Measurements from ENCODE around the gene CADPS. TPM values are rescaled to one million over a fixed set of nuclear protein-coding genes. Genes with fewer than 3 reads are reported as not detected.

Gene CADPS
- polyA plus RNA-seq, 2 of the 4 experiments (the other 2 are of a cell fraction) = not detected

DNA sequence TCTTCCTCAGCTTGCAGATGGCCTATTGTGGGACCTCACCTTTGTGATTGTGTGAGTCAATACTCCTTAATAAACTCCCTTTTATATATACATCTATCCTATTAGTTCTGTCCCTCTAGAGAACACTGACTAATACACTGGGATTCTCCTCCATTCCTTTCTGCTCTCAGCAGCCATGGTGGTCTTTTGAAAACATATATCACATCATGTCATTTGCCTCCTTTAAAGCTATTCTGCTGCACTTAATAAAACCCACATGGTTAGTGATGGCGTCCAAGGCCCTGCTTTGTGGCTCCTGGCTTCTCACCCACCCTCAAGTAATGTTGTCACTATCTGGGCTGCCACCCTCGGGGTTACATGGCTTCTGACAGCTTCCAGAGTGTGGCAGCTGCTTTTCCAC is 169.5 kb downstream of the CADPS start:
- TF ChIP-seq FOSL2 (IDR thresholded peaks at IDR 0.05) (no peak), FOSL2 (CRISPR knock-in tag; IDR thresholded peaks at IDR 0.05) (no peak), NFE2L2 (conservative IDR thresholded peaks at IDR 0.05; ENCODE audit: low read length) (no peak), ZSCAN20 (CRISPR knock-in tag; IDR thresholded peaks at IDR 0.05) (no peak), POLR2A (IDR thresholded peaks at IDR 0.05; ENCODE audit: low read length) (no peak), RCOR1 (IDR thresholded peaks at IDR 0.05; ENCODE audit: low read depth, low read length) (no peak), NR3C1 (IDR thresholded peaks at IDR 0.05) (no peak), ZC3H11A (IDR thresholded peaks at IDR 0.05) (no peak), MAZ (IDR thresholded peaks at IDR 0.05; ENCODE audit: borderline replicate concordance, low read depth, low read length) (no peak), HOXB5 (CRISPR knock-in tag; IDR thresholded peaks at IDR 0.05) (no peak), JUNB (IDR thresholded peaks at IDR 0.05) (no peak), HDAC2 (IDR thresholded peaks at IDR 0.05) (no peak), PHF8 (IDR thresholded peaks at IDR 0.05; ENCODE audit: borderline replicate concordance, low read depth) (no peak), MYC (IDR thresholded peaks at IDR 0.05; ENCODE audit: borderline replicate concordance, low read length) (no peak), ZFP36 (IDR thresholded peaks at IDR 0.05; ENCODE audit: borderline replicate concordance, partially characterized antibody) (no peak), MAFK (IDR thresholded peaks at IDR 0.05; ENCODE audit: partially characterized antibody) (no peak), CEBPB (IDR thresholded peaks at IDR 0.05) (no peak)
- TF ChIP-seq, protein P1, sequence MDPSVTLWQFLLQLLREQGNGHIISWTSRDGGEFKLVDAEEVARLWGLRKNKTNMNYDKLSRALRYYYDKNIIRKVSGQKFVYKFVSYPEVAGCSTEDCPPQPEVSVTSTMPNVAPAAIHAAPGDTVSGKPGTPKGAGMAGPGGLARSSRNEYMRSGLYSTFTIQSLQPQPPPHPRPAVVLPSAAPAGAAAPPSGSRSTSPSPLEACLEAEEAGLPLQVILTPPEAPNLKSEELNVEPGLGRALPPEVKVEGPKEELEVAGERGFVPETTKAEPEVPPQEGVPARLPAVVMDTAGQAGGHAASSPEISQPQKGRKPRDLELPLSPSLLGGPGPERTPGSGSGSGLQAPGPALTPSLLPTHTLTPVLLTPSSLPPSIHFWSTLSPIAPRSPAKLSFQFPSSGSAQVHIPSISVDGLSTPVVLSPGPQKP (IDR thresholded peaks at IDR 0.05; ENCODE audit: low read depth, low read length) = no peak
- TF ChIP-seq, protein P2, sequence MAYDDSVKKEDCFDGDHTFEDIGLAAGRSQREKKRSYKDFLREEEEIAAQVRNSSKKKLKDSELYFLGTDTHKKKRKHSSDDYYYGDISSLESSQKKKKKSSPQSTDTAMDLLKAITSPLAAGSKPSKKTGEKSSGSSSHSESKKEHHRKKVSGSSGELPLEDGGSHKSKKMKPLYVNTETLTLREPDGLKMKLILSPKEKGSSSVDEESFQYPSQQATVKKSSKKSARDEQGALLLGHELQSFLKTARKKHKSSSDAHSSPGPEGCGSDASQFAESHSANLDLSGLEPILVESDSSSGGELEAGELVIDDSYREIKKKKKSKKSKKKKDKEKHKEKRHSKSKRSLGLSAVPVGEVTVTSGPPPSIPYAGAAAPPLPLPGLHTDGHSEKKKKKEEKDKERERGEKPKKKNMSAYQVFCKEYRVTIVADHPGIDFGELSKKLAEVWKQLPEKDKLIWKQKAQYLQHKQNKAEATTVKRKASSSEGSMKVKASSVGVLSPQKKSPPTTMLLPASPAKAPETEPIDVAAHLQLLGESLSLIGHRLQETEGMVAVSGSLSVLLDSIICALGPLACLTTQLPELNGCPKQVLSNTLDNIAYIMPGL (CRISPR knock-in tag; IDR thresholded peaks at IDR 0.05; ENCODE audit: borderline replicate concordance) = no peak
- TF ChIP-seq, protein P3, sequence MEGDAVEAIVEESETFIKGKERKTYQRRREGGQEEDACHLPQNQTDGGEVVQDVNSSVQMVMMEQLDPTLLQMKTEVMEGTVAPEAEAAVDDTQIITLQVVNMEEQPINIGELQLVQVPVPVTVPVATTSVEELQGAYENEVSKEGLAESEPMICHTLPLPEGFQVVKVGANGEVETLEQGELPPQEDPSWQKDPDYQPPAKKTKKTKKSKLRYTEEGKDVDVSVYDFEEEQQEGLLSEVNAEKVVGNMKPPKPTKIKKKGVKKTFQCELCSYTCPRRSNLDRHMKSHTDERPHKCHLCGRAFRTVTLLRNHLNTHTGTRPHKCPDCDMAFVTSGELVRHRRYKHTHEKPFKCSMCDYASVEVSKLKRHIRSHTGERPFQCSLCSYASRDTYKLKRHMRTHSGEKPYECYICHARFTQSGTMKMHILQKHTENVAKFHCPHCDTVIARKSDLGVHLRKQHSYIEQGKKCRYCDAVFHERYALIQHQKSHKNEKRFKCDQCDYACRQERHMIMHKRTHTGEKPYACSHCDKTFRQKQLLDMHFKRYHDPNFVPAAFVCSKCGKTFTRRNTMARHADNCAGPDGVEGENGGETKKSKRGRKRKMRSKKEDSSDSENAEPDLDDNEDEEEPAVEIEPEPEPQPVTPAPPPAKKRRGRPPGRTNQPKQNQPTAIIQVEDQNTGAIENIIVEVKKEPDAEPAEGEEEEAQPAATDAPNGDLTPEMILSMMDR (IDR thresholded peaks at IDR 0.05) = no peak
- no peaks in the 10 kb centered on the region for H3K4me1 ChIP-seq
- CTCF ChIA-PET = no interaction called here
- no peak for DNase-seq (ENCODE audit: low read depth in 1 of 2, low spot score in 1 of 2)
- POLR2A ChIA-PET = no interaction called here
- FAIRE-seq = no peak
- ATAC-seq = no peak
- H3K27ac ChIP-seq = no peak overlapping the region
- no peaks in the 10 kb centered on the region for H3K9me3 ChIP-seq
- WGBS (ENCODE audit: missing lambda C conversion rate) = 0% methylated on average over 2 of the region's 2 CpGs
- no peak overlapping the region for H3K4me3 ChIP-seq
- no peak overlapping the region for H3K4me2 ChIP-seq

DNA sequence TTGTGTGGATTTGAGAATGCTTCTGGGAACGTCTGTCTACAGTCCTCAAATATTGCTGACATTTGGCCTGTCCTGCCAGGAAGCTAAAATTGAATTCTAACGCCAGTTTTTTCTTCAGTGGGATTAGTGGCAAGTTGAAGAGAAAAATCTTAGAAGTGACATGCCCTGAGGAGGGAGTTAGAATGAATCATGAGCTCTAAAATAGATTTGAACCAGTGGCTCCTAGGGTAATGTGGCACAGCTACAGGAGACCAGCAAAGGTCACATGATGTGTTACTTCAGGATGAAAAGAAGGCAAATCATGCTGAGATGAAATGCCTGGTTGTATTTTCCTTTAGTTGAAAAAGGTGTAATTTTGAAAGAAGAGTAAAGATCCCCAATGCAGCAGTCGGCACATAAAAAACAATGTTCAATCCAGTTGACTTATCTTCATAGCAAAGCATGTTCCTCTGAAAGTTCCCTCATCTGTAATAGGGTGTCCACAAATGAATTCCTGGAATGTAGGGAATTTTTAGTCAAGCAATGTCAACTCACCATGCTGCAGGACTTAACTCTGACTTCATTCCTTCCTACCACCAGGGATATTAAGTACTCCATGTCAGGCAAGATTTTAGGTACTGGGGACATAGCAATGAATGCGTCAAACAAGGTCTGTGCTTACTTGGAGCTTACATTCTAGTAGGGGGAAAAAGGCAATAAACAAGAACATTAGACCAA is 171.6 kb downstream of the CADPS start:
- POLR2A ChIA-PET = no interaction called here
- ATAC-seq (no peak), DNase-seq (ENCODE audit: low read depth in 1 of 2, low spot score in 1 of 2) (no peak), FAIRE-seq (no peak)
- WGBS (ENCODE audit: missing lambda C conversion rate) = 9% methylated on average over 4 of the region's 4 CpGs
- TF ChIP-seq FOSB (CRISPR knock-in tag; IDR thresholded peaks at IDR 0.05) = no peak
- no peak for TF ChIP-seq CEBPB (IDR thresholded peaks at IDR 0.05)
- TF ChIP-seq JUNB (IDR thresholded peaks at IDR 0.05) = no peak
- TF ChIP-seq RCOR1 (IDR thresholded peaks at IDR 0.05; ENCODE audit: low read depth, low read length) = no peak
- TF ChIP-seq, protein P4, sequence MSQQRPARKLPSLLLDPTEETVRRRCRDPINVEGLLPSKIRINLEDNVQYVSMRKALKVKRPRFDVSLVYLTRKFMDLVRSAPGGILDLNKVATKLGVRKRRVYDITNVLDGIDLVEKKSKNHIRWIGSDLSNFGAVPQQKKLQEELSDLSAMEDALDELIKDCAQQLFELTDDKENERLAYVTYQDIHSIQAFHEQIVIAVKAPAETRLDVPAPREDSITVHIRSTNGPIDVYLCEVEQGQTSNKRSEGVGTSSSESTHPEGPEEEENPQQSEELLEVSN (IDR thresholded peaks at IDR 0.05; ENCODE audit: borderline replicate concordance, low read depth) = no peak
- no peak for TF ChIP-seq HOXB5 (CRISPR knock-in tag; IDR thresholded peaks at IDR 0.05)
- TF ChIP-seq, protein P5, sequence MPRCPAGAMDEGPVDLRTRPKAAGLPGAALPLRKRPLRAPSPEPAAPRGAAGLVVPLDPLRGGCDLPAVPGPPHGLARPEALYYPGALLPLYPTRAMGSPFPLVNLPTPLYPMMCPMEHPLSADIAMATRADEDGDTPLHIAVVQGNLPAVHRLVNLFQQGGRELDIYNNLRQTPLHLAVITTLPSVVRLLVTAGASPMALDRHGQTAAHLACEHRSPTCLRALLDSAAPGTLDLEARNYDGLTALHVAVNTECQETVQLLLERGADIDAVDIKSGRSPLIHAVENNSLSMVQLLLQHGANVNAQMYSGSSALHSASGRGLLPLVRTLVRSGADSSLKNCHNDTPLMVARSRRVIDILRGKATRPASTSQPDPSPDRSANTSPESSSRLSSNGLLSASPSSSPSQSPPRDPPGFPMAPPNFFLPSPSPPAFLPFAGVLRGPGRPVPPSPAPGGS (IDR thresholded peaks at IDR 0.05) = no peak
- CTCF ChIA-PET = no interaction called here
- no peaks in the 10 kb centered on the region for H3K9me3 ChIP-seq
- H3K27ac ChIP-seq = no peak overlapping the region
- no peaks in the 10 kb centered on the region for H3K4me1 ChIP-seq
- no peak overlapping the region for H3K4me2 ChIP-seq
- H3K4me3 ChIP-seq = no peak overlapping the region

All from A549 (cell line).